Measurements from ENCODE around the gene SFMBT2. TPM values are rescaled to one million over a fixed set of nuclear protein-coding genes. Genes with fewer than 3 reads are reported as not detected.

Gene SFMBT2
- total RNA-seq, 1 donor = 2.0 TPM

GRCh38 chr10:7134448-7134847 is 276.4 kb downstream of the SFMBT2 start:
- DNase-seq (ENCODE audit: low read depth) = no peak
- H3K4me3 ChIP-seq (ENCODE audit: low read depth, low read length) = no peak overlapping the region
- TF ChIP-seq CTCF (IDR thresholded peaks at IDR 0.05; ENCODE audit: insufficient read depth, low read length) = no peak

GRCh38 chr10:7133958-7134357 is 276.9 kb downstream of the SFMBT2 start:
- DNase-seq (ENCODE audit: low read depth) = no peak
- no peak for TF ChIP-seq CTCF (IDR thresholded peaks at IDR 0.05; ENCODE audit: insufficient read depth, low read length)
- H3K4me3 ChIP-seq (ENCODE audit: low read depth, low read length) = no peak overlapping the region

GRCh38 chr10:7133278-7133677 is 277.6 kb downstream of the SFMBT2 start:
- no peak for DNase-seq (ENCODE audit: low read depth)
- no peak overlapping the region for H3K4me3 ChIP-seq (ENCODE audit: low read depth, low read length)
- no peak for TF ChIP-seq CTCF (IDR thresholded peaks at IDR 0.05; ENCODE audit: insufficient read depth, low read length)

- DNase-seq (ENCODE audit: low read depth) = no peak
- TF ChIP-seq CTCF (IDR thresholded peaks at IDR 0.05; ENCODE audit: insufficient read depth, low read length) = no peak
- H3K4me3 ChIP-seq (ENCODE audit: low read depth, low read length) = no peak overlapping the region
Measured at GRCh38 chr10:7130191-7130911, 280.5 kb downstream of the SFMBT2 start.

GRCh38 chr10:7123774-7124173 is 287.1 kb downstream of the SFMBT2 start:
- no peak for DNase-seq (ENCODE audit: low read depth)
- H3K4me3 ChIP-seq (ENCODE audit: low read depth, low read length) = no peak overlapping the region
- TF ChIP-seq CTCF (IDR thresholded peaks at IDR 0.05; ENCODE audit: insufficient read depth, low read length) = no peak

- H3K4me3 ChIP-seq (ENCODE audit: low read depth, low read length) = no peak overlapping the region
- no peak for TF ChIP-seq CTCF (IDR thresholded peaks at IDR 0.05; ENCODE audit: insufficient read depth, low read length)
Measured at GRCh38 chr10:7122561-7122960, 288.3 kb downstream of the SFMBT2 start.

More at GRCh38 chr10:7122561-7122960, 288.3 kb downstream of the SFMBT2 start:
- no peak for DNase-seq (ENCODE audit: low read depth)
